ENCODE measurements around the gene S100A7A.

The S100A7A gene

GRCh38 chr1:153415850-153416570, at the start of gene S100A7A:
Gene S100A7A, plus strand, starts transcription at chr1:153416520. Its CDS starts 1,563 bp downstream, at chr1:153418083.
- peaks cover 3% of the 10 kb centered on the region for H3K4me1 Mint-ChIP-seq
- H3K27ac Mint-ChIP-seq: no peak within 1 kb of the TSS
- H3K4me3 Mint-ChIP-seq: no peak within 1 kb of the TSS
- no peaks in the 10 kb centered on the region for H3K36me3 Mint-ChIP-seq
- no peak for ATAC-seq (ENCODE audit: low read depth)
- no peak for DNase-seq (ENCODE audit: low spot score in 2 of 2)
- H3K9me3 Mint-ChIP-seq: peaks cover 8% of the 10 kb centered on the region
- peaks cover 15% of the 10 kb centered on the region for H3K27me3 Mint-ChIP-seq

- Mint-ChIP-seq H3K36me3 (no peaks in the 10 kb centered on the region), H3K27me3 (peaks cover 28% of the 10 kb centered on the region), H3K4me3 (no peak overlapping the region), H3K9me3 (no peaks in the 10 kb centered on the region), H3K4me1 (no peaks in the 10 kb centered on the region), H3K27ac (no peak overlapping the region)
- ATAC-seq (ENCODE audit: low read depth): no peak
- DNase-seq (ENCODE audit: low spot score in 2 of 2): no peak
Observed at GRCh38 chr1:153367090-153367489, 49.2 kb upstream of the S100A7A start.

GRCh38 chr1:153368495-153368894, 47.8 kb upstream of the S100A7A start:
- Mint-ChIP-seq H3K4me1 (no peaks in the 10 kb centered on the region), H3K36me3 (no peaks in the 10 kb centered on the region), H3K4me3 (no peak overlapping the region), H3K27ac (no peak overlapping the region), H3K27me3 (peaks cover 24% of the 10 kb centered on the region), H3K9me3 (no peaks in the 10 kb centered on the region)
- no peak for ATAC-seq (ENCODE audit: low read depth)
- no peak for DNase-seq (ENCODE audit: low spot score in 2 of 2)

GRCh38 chr1:153370146-153370545, 46.2 kb upstream of the S100A7A start:
- no peaks in the 10 kb centered on the region for H3K9me3 Mint-ChIP-seq
- H3K27ac Mint-ChIP-seq: no peak overlapping the region
- no peak overlapping the region for H3K4me3 Mint-ChIP-seq
- no peak for DNase-seq (ENCODE audit: low spot score in 2 of 2)
- H3K4me1 Mint-ChIP-seq: no peaks in the 10 kb centered on the region
- peaks cover 20% of the 10 kb centered on the region for H3K27me3 Mint-ChIP-seq
- ATAC-seq (ENCODE audit: low read depth): no peak
- no peaks in the 10 kb centered on the region for H3K36me3 Mint-ChIP-seq

GRCh38 chr1:153371231-153371630, 45.1 kb upstream of the S100A7A start:
- H3K27ac Mint-ChIP-seq: no peak overlapping the region
- DNase-seq (ENCODE audit: low spot score in 2 of 2) (no peak), ATAC-seq (ENCODE audit: low read depth) (no peak)
- H3K4me1 Mint-ChIP-seq: no peaks in the 10 kb centered on the region
- H3K4me3 Mint-ChIP-seq: no peak overlapping the region
- no peaks in the 10 kb centered on the region for H3K9me3 Mint-ChIP-seq
- H3K36me3 Mint-ChIP-seq: no peaks in the 10 kb centered on the region
- H3K27me3 Mint-ChIP-seq: peaks cover 18% of the 10 kb centered on the region

GRCh38 chr1:153372571-153372970, 43.7 kb upstream of the S100A7A start:
- no peak overlapping the region for H3K27ac Mint-ChIP-seq
- H3K4me3 Mint-ChIP-seq: no peak overlapping the region
- H3K4me1 Mint-ChIP-seq: no peaks in the 10 kb centered on the region
- H3K9me3 Mint-ChIP-seq: no peaks in the 10 kb centered on the region
- DNase-seq (ENCODE audit: low spot score in 2 of 2): no peak
- no peak for ATAC-seq (ENCODE audit: low read depth)
- no peaks in the 10 kb centered on the region for H3K36me3 Mint-ChIP-seq
- H3K27me3 Mint-ChIP-seq: peaks cover 23% of the 10 kb centered on the region

GRCh38 chr1:153374071-153374470, 42.2 kb upstream of the S100A7A start:
- H3K36me3 Mint-ChIP-seq: no peaks in the 10 kb centered on the region
- H3K9me3 Mint-ChIP-seq: no peaks in the 10 kb centered on the region
- H3K27me3 Mint-ChIP-seq: peaks cover 25% of the 10 kb centered on the region
- no peaks in the 10 kb centered on the region for H3K4me1 Mint-ChIP-seq
- ATAC-seq (ENCODE audit: low read depth): no peak
- no peak overlapping the region for H3K27ac Mint-ChIP-seq
- DNase-seq (ENCODE audit: low spot score in 2 of 2): no peak
- no peak overlapping the region for H3K4me3 Mint-ChIP-seq

- H3K4me1 Mint-ChIP-seq: no peaks in the 10 kb centered on the region
- no peak within 1 kb of the TSS for H3K27ac Mint-ChIP-seq
- H3K9me3 Mint-ChIP-seq: no peaks in the 10 kb centered on the region
- no peak for DNase-seq (ENCODE audit: low spot score in 2 of 2)
- H3K36me3 Mint-ChIP-seq: no peaks in the 10 kb centered on the region
- no peak for ATAC-seq (ENCODE audit: low read depth)
- H3K27me3 Mint-ChIP-seq: peaks cover 19% of the 10 kb centered on the region
- no peak within 1 kb of the TSS for H3K4me3 Mint-ChIP-seq
Observed at GRCh38 chr1:153375511-153375910, 40.8 kb upstream of the S100A7A start, which contains the start of gene S100A12. Gene S100A12, minus strand, starts transcription at chr1:153375621. Its CDS starts 1,029 bp downstream, at chr1:153374592.

- peaks cover 16% of the 10 kb centered on the region for H3K27me3 Mint-ChIP-seq
- peaks cover 10% of the 10 kb centered on the region for H3K9me3 Mint-ChIP-seq
- no peak overlapping the region for H3K4me3 Mint-ChIP-seq
- DNase-seq (ENCODE audit: low spot score in 2 of 2): no peak
- H3K36me3 Mint-ChIP-seq: no peaks in the 10 kb centered on the region
- no peak for ATAC-seq (ENCODE audit: low read depth)
- H3K27ac Mint-ChIP-seq: no peak overlapping the region
- no peaks in the 10 kb centered on the region for H3K4me1 Mint-ChIP-seq
Observed at GRCh38 chr1:153379591-153379990, 36.7 kb upstream of the S100A7A start.

- Mint-ChIP-seq H3K4me3 (no peak overlapping the region), H3K27ac (no peak overlapping the region), H3K36me3 (no peaks in the 10 kb centered on the region), H3K4me1 (no peaks in the 10 kb centered on the region), H3K9me3 (peaks cover 10% of the 10 kb centered on the region), H3K27me3 (peaks cover 14% of the 10 kb centered on the region)
- ATAC-seq (ENCODE audit: low read depth) (no peak), DNase-seq (ENCODE audit: low spot score in 2 of 2) (no peak)
Observed at GRCh38 chr1:153380711-153381110, 35.6 kb upstream of the S100A7A start.

GRCh38 chr1:153384958-153385580, 31.3 kb upstream of the S100A7A start:
- Mint-ChIP-seq H3K27ac (no peak overlapping the region), H3K9me3 (peaks cover 10% of the 10 kb centered on the region), H3K4me1 (no peaks in the 10 kb centered on the region), H3K36me3 (no peaks in the 10 kb centered on the region), H3K27me3 (peaks cover 11% of the 10 kb centered on the region), H3K4me3 (no peak overlapping the region)
- ATAC-seq (ENCODE audit: low read depth): no peak
- DNase-seq (ENCODE audit: low spot score in 2 of 2): no peak

- no peaks in the 10 kb centered on the region for H3K36me3 Mint-ChIP-seq
- peaks cover 8% of the 10 kb centered on the region for H3K9me3 Mint-ChIP-seq
- DNase-seq (ENCODE audit: low spot score in 2 of 2): no peak
- no peak overlapping the region for H3K27ac Mint-ChIP-seq
- ATAC-seq (ENCODE audit: low read depth): no peak
- H3K4me3 Mint-ChIP-seq: no peak overlapping the region
- H3K27me3 Mint-ChIP-seq: peaks cover 9% of the 10 kb centered on the region
- H3K4me1 Mint-ChIP-seq: no peaks in the 10 kb centered on the region
Observed at GRCh38 chr1:153386500-153386901, 29.8 kb upstream of the S100A7A start.

GRCh38 chr1:153387001-153387400, 29.3 kb upstream of the S100A7A start:
- ATAC-seq (ENCODE audit: low read depth) (no peak), DNase-seq (ENCODE audit: low spot score in 2 of 2) (no peak)
- H3K36me3 Mint-ChIP-seq: no peaks in the 10 kb centered on the region
- H3K27ac Mint-ChIP-seq: no peak overlapping the region
- H3K27me3 Mint-ChIP-seq: peaks cover 7% of the 10 kb centered on the region
- H3K4me1 Mint-ChIP-seq: no peaks in the 10 kb centered on the region
- H3K4me3 Mint-ChIP-seq: no peak overlapping the region
- peaks cover 4% of the 10 kb centered on the region for H3K9me3 Mint-ChIP-seq

GRCh38 chr1:153387785-153388184, 28.5 kb upstream of the S100A7A start:
- Mint-ChIP-seq H3K27me3 (peaks cover 7% of the 10 kb centered on the region), H3K36me3 (no peaks in the 10 kb centered on the region), H3K9me3 (no peaks in the 10 kb centered on the region), H3K27ac (no peak overlapping the region), H3K4me1 (no peaks in the 10 kb centered on the region), H3K4me3 (no peak overlapping the region)
- ATAC-seq (ENCODE audit: low read depth): no peak
- DNase-seq (ENCODE audit: low spot score in 2 of 2): no peak

GRCh38 chr1:153389401-153389800, 26.9 kb upstream of the S100A7A start:
- Mint-ChIP-seq H3K4me3 (no peak overlapping the region), H3K36me3 (no peaks in the 10 kb centered on the region), H3K4me1 (no peaks in the 10 kb centered on the region), H3K9me3 (no peaks in the 10 kb centered on the region), H3K27me3 (peaks cover 9% of the 10 kb centered on the region), H3K27ac (no peak overlapping the region)
- DNase-seq (ENCODE audit: low spot score in 2 of 2) (no peak), ATAC-seq (ENCODE audit: low read depth) (no peak)

Data from memory B cell (primary cell).